RWPE2 (cell line): ENCODE measurements around the gene TSHZ1.

Experiments
- ATAC-seq: fragments of 200-7000 bp; cut with Tn5 transposase; 3 replicates; pipeline ENCODE4 v1.9.1; 2021; ENCODE audit warnings: low read depth
- DNase-seq: peaks from one replicate; pipeline ENCODE4 v3.0.0-alpha.2; 2020; ENCODE audit warnings: low spot score
- H3K27ac ChIP-seq: fragments of 450-650 bp; 2 replicates; pipeline ENCODE4 v1.5.1; 2017; ENCODE audit warnings: mild to moderate bottlenecking; ENCODE audit not compliant: poor library complexity, severe bottlenecking
- H3K27me3 ChIP-seq: fragments of 250-450 bp; sonication (Bioruptor Pico); 2 replicates; pipeline ENCODE4 v1.5.1; 2021; ENCODE audit warnings: mild to moderate bottlenecking, moderate library complexity; ENCODE audit not compliant: insufficient read depth, poor library complexity, severe bottlenecking
- H3K36me3 ChIP-seq: fragments of 250-450 bp; sonication (Bioruptor Pico); 2 replicates; pipeline ENCODE4 v1.5.1; 2020; ENCODE audit warnings: low read depth, mild to moderate bottlenecking, moderate library complexity
- H3K4me1 ChIP-seq: fragments of 250-450 bp; sonication (Bioruptor Pico); 2 replicates; pipeline ENCODE4 v1.5.1; 2021; ENCODE audit warnings: mild to moderate bottlenecking, moderate library complexity; ENCODE audit not compliant: insufficient read depth, poor library complexity, severe bottlenecking
- H3K4me3 ChIP-seq: fragments of 250-450 bp; sonication (Bioruptor Pico); 2 replicates; pipeline ENCODE4 v1.5.1; 2021; ENCODE audit warnings: mild to moderate bottlenecking, moderate library complexity; ENCODE audit not compliant: severe bottlenecking
- H3K9me3 ChIP-seq: fragments of 250-450 bp; sonication (Bioruptor Pico); 2 replicates; pipeline ENCODE4 v1.5.1; 2021; ENCODE audit warnings: mild to moderate bottlenecking, moderate library complexity; ENCODE audit not compliant: severe bottlenecking
- CTCF ChIP-seq: fragments of 450-650 bp; IDR thresholded peaks from one replicate; pipeline ENCODE4 v1.5.1; 2017; ENCODE audit warnings: mild to moderate bottlenecking, moderate library complexity; ENCODE audit not compliant: poor library complexity, severe bottlenecking

TSHZ1 gene

GRCh38 chr18:75216212-75216910 lies 5.8 kb downstream of the TSHZ1 start:
- Histone ChIP-seq H3K27ac (no peak overlapping the region), H3K4me3 (no peak overlapping the region), H3K4me1 (peaks cover 18% of the 10 kb centered on the region), H3K27me3 (no peaks in the 10 kb centered on the region), H3K36me3 (no peaks in the 10 kb centered on the region), H3K9me3 (no peaks in the 10 kb centered on the region)
- no peak for DNase-seq
- no peak for ATAC-seq
- TF ChIP-seq CTCF, result no peak

DNA sequence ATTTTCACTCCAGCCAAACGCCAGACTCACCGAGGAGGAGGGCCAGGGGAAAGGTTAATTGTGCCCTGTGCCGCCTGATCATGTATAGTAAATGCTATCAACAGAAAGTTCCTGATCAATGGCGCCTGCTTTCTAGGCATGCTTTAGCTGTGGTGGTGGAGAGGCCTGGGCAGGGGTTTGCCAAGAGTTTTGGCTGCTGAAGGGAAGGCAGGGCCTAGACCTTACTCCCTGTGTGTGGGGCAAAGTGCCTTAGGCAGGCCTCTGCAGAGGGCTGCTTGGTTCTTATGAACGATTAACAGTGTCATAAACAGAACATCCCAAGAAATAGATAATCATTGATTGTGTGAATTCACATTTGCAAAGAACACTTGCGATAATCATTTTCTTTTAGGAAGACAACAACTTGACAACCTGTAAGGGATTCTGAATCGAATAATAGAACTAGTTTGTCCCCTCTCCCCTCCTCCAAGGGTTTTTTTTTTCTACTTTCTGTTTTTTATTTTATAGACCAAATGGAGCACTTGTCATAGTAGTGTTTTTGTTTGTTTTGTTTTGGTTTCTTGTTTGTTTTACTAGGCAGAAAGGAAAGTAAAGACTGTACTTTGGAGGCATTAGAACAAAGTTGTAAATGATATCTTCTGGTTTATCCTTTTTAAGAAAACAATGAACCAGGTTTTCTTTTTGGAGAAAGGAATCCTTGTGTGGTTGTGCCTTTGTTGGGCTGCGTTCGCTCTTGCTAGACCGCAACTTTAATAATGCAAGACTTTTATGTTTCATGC lies 6.5 kb downstream of the TSHZ1 start:
- Histone ChIP-seq H3K27ac (no peak overlapping the region), H3K36me3 (no peaks in the 10 kb centered on the region), H3K9me3 (no peaks in the 10 kb centered on the region), H3K4me3 (no peak overlapping the region), H3K4me1 (peaks cover 22% of the 10 kb centered on the region), H3K27me3 (no peaks in the 10 kb centered on the region)
- no peak for TF ChIP-seq CTCF
- no peak for ATAC-seq
- no peak for DNase-seq

DNA sequence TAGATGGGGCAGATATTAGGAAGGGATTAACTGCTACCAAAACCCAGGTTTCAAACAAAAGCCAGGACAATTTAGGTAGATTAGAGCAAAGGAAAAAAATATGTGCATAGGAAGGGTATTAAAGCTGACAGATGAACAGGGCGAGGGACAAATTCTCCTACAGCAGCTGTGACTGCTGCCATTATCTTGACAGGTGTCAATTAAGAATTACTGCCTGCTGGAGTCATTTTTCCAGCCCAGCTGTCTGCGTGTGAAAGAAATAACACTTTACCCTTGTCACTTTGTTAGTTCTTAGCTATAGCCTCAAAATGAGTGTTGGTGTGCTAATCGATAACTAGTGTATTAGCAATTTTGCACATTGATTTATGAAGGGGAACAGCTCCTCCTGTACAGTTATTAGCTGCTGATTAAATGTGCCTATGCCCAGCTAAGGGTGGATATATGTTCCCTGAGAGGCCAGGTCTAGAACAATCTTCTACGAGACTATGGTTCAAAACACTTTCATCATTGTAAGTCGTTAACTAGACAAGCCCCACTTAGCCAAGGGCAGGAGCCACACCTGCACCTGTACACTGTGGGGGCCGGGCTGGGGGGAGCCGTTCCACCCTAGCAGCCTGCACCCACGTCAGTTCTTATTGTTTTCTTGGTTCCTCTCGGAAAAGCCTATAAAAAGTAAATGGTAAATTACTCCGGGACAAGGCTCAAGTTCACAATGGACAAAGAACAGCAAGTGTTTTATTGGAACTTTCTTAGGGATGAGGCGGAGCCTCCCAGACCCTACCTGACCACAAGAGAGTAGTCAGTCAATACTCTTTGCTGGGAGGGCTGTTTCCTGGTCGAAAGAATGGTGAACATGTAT lies 7.7 kb downstream of the TSHZ1 start:
- Histone ChIP-seq H3K4me3 (no peak overlapping the region), H3K9me3 (no peaks in the 10 kb centered on the region), H3K4me1 (peaks cover 12% of the 10 kb centered on the region), H3K27ac (no peak overlapping the region), H3K36me3 (no peaks in the 10 kb centered on the region), H3K27me3 (no peaks in the 10 kb centered on the region)
- ATAC-seq (no peak), DNase-seq (no peak)
- no peak for TF ChIP-seq CTCF

DNA sequence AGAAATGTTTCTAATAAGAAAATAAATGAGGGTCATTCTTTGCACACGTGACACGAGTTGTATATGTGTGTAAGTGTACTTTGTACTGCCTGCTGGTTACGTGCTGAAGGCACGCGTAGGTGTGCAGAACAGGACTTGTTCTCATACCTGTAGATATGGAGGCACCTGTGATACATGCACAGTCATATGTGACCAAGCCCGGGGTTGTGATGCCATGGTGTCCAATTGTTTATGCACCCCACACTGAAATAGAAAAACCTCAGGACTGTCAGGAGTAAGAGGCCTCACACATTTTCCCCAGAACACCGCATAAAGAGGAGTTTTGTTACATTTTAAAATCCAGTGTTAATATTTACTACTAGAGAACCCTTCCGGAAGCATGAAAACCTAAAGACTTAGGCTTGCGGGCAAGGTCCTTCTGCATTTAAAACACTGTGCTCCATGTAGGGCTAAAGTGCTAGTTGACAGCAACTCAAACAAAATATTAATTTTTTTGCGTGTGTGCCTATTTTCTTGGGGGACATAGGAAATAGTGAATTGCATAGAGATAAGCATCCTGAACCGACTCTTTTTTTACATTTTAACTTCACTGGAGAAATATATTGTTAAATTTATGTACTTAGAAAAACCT lies 9.3 kb downstream of the TSHZ1 start:
- no peaks in the 10 kb centered on the region for H3K36me3 ChIP-seq
- peaks cover 5% of the 10 kb centered on the region for H3K4me1 ChIP-seq
- no peak for DNase-seq
- H3K27ac ChIP-seq, result no peak overlapping the region
- no peak for ATAC-seq
- H3K27me3 ChIP-seq, result no peaks in the 10 kb centered on the region
- no peaks in the 10 kb centered on the region for H3K9me3 ChIP-seq
- TF ChIP-seq CTCF, result no peak
- no peak overlapping the region for H3K4me3 ChIP-seq
